ENCODE results near the gene FHOD3.

Gene FHOD3

DNA sequence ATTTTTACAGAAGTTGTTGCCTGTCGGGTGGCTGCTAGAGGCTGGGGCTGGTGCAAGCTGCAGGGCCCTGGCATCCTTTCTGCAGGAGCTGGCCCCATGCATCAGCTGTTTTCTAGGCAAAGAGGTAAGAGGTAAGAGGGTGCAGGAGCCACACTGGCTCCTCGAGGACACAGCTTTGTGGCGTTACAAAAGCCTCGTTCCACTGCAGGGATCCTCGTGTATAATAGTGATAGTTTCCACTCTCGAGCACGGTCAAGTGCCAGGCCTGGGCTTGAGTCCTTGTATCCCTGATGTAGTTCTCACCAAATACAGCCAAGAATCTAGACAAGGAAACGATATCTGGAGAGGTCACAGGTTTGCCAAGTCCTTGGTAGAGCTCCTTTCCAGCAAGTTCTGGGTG is 33.2 kb upstream of the FHOD3 start:
- no peak overlapping the region for H3K9ac ChIP-seq (ENCODE audit: low read depth, low read length, poor library complexity, severe bottlenecking)
- no peaks in the 10 kb centered on the region for H3F3A ChIP-seq (ENCODE audit: low read depth)
- no peaks in the 10 kb centered on the region for H3K27me3 ChIP-seq (ENCODE audit: insufficient read depth, low read length, poor library complexity, severe bottlenecking)
- no peaks in the 10 kb centered on the region for H3K9me3 ChIP-seq (ENCODE audit: insufficient read depth, low read depth, low read length)
- no peaks in the 10 kb centered on the region for H4K20me1 ChIP-seq (ENCODE audit: insufficient read depth, low read length, poor library complexity, severe bottlenecking)
- TF ChIP-seq EZH2phosphoT487 (IDR thresholded peaks at IDR 0.05; ENCODE audit: borderline replicate concordance): no peak
- TF ChIP-seq, protein P1, sequence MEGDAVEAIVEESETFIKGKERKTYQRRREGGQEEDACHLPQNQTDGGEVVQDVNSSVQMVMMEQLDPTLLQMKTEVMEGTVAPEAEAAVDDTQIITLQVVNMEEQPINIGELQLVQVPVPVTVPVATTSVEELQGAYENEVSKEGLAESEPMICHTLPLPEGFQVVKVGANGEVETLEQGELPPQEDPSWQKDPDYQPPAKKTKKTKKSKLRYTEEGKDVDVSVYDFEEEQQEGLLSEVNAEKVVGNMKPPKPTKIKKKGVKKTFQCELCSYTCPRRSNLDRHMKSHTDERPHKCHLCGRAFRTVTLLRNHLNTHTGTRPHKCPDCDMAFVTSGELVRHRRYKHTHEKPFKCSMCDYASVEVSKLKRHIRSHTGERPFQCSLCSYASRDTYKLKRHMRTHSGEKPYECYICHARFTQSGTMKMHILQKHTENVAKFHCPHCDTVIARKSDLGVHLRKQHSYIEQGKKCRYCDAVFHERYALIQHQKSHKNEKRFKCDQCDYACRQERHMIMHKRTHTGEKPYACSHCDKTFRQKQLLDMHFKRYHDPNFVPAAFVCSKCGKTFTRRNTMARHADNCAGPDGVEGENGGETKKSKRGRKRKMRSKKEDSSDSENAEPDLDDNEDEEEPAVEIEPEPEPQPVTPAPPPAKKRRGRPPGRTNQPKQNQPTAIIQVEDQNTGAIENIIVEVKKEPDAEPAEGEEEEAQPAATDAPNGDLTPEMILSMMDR (conservative IDR thresholded peaks at IDR 0.05; ENCODE audit: low read length): no peak
- H3K9me2 ChIP-seq (replicated peaks; ENCODE audit: low read depth, low read length): no peaks in the 10 kb centered on the region
- H3K79me2 ChIP-seq (ENCODE audit: insufficient read depth, low read length): no peaks in the 10 kb centered on the region
- H3K4me3 ChIP-seq (ENCODE audit: low read length, poor library complexity, severe bottlenecking): no peak overlapping the region
- no peak overlapping the region for H3K4me2 ChIP-seq (ENCODE audit: low read depth, low read length, poor library complexity, severe bottlenecking)
- no peaks in the 10 kb centered on the region for H3K36me3 ChIP-seq (ENCODE audit: insufficient read depth, low read length)
- H3K4me1 ChIP-seq (ENCODE audit: insufficient read depth, low read length, poor library complexity, severe bottlenecking): no peaks in the 10 kb centered on the region
- no peak overlapping the region for H2AFZ ChIP-seq (ENCODE audit: low read length)

DNA sequence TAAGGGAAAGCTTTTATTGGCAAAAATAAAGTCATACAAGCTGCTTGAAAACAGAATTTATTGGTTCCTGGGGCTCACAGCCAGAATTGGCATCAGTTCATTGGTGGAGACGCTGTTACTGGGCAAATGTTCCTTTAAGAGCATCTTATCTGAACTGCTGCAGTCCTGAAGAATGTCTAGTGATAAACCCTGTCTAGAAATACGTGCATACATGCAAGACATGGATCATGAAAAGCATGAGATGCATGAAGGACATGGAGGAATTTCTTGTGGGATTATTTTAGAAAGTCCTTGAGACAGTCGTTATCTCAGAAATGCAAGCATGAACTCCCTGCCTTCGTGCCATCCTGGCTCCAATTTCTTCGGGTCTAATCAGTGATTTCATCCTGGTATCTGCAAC is 32.5 kb upstream of the FHOD3 start:
- no peaks in the 10 kb centered on the region for H3K27me3 ChIP-seq (ENCODE audit: insufficient read depth, low read length, poor library complexity, severe bottlenecking)
- no peak overlapping the region for H2AFZ ChIP-seq (ENCODE audit: low read length)
- no peaks in the 10 kb centered on the region for H3K9me3 ChIP-seq (ENCODE audit: insufficient read depth, low read depth, low read length)
- no peaks in the 10 kb centered on the region for H3K79me2 ChIP-seq (ENCODE audit: insufficient read depth, low read length)
- no peaks in the 10 kb centered on the region for H3K36me3 ChIP-seq (ENCODE audit: insufficient read depth, low read length)
- no peaks in the 10 kb centered on the region for H3K9me2 ChIP-seq (replicated peaks; ENCODE audit: low read depth, low read length)
- no peaks in the 10 kb centered on the region for H3F3A ChIP-seq (ENCODE audit: low read depth)
- H3K9ac ChIP-seq (ENCODE audit: low read depth, low read length, poor library complexity, severe bottlenecking): no peak overlapping the region
- H4K20me1 ChIP-seq (ENCODE audit: insufficient read depth, low read length, poor library complexity, severe bottlenecking): no peaks in the 10 kb centered on the region
- no peaks in the 10 kb centered on the region for H3K4me1 ChIP-seq (ENCODE audit: insufficient read depth, low read length, poor library complexity, severe bottlenecking)
- H3K4me3 ChIP-seq (ENCODE audit: low read length, poor library complexity, severe bottlenecking): no peak overlapping the region
- H3K4me2 ChIP-seq (ENCODE audit: low read depth, low read length, poor library complexity, severe bottlenecking): no peak overlapping the region
- no peak for TF ChIP-seq EZH2phosphoT487 (IDR thresholded peaks at IDR 0.05; ENCODE audit: borderline replicate concordance)
- TF ChIP-seq, protein P1 (conservative IDR thresholded peaks at IDR 0.05; ENCODE audit: low read length): no peak

DNA sequence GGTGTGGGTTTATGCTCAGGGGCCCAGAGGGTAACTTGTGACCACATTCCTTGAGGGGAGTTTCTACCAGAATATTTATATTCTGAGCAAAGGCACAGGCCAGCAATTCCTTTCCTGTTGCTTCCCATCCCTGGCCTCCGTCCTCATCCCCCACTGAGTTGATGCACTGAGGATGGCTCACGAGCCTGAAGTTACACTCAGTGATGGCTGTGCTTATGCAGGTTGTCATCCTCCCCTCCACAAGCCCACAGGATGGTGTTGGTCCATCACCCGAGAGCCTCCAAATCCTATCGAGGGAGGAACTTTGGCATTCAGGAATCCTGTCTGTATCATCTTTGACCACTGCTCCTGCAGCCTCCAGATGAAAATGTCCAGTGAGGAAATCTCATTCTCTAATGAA is 28.4 kb upstream of the FHOD3 start:
- Histone ChIP-seq H3K4me1 (ENCODE audit: insufficient read depth, low read length, poor library complexity, severe bottlenecking) (no peaks in the 10 kb centered on the region), H3K4me3 (ENCODE audit: low read length, poor library complexity, severe bottlenecking) (no peak overlapping the region), H3K79me2 (ENCODE audit: insufficient read depth, low read length) (no peaks in the 10 kb centered on the region), H2AFZ (ENCODE audit: low read length) (no peak overlapping the region), H3K4me2 (ENCODE audit: low read depth, low read length, poor library complexity, severe bottlenecking) (no peak overlapping the region), H3F3A (ENCODE audit: low read depth) (no peaks in the 10 kb centered on the region), H3K36me3 (ENCODE audit: insufficient read depth, low read length) (no peaks in the 10 kb centered on the region), H3K9me2 (replicated peaks; ENCODE audit: low read depth, low read length) (no peaks in the 10 kb centered on the region), H4K20me1 (ENCODE audit: insufficient read depth, low read length, poor library complexity, severe bottlenecking) (no peaks in the 10 kb centered on the region), H3K9me3 (ENCODE audit: insufficient read depth, low read depth, low read length) (no peaks in the 10 kb centered on the region), H3K27me3 (ENCODE audit: insufficient read depth, low read length, poor library complexity, severe bottlenecking) (no peaks in the 10 kb centered on the region), H3K9ac (ENCODE audit: low read depth, low read length, poor library complexity, severe bottlenecking) (no peak overlapping the region)
- TF ChIP-seq, protein P1 (conservative IDR thresholded peaks at IDR 0.05; ENCODE audit: low read length): no peak
- no peak for TF ChIP-seq EZH2phosphoT487 (IDR thresholded peaks at IDR 0.05; ENCODE audit: borderline replicate concordance)
